Hematopoietic multipotent progenitor cell treated with erythropoietin and hydrocortisone succinate and interleukin-3 and kit ligand, for 17 days (in vitro differentiated cells): ENCODE results near the gene LZTS3.
A peak's percentile ranks its signal among the peaks of the same experiment; 100 is the strongest.
"Not testable (repeated sequence)": the region's sequence is repeated elsewhere in the genome, so short reads cannot be mapped to it uniquely, and the experiment has no call there.

Experiments used
- DNase-seq: peaks from one replicate; pipeline ENCODE4 v3.0.0-alpha.2; 2015; ENCODE audit warnings: low spot score

The LZTS3 gene

GRCh38 chr20:3172933-3173609, at the start of gene LZTS3:
Gene LZTS3, minus strand, starts transcription at chr20:3173549. Its CDS starts 6,386 bp downstream, at chr20:3167163.
- peak; percentile 52 for DNase-seq

GRCh38 chr20:3221398-3222226, 48.3 kb upstream of the LZTS3 start:
- DNase-seq, result no peak

DNA sequence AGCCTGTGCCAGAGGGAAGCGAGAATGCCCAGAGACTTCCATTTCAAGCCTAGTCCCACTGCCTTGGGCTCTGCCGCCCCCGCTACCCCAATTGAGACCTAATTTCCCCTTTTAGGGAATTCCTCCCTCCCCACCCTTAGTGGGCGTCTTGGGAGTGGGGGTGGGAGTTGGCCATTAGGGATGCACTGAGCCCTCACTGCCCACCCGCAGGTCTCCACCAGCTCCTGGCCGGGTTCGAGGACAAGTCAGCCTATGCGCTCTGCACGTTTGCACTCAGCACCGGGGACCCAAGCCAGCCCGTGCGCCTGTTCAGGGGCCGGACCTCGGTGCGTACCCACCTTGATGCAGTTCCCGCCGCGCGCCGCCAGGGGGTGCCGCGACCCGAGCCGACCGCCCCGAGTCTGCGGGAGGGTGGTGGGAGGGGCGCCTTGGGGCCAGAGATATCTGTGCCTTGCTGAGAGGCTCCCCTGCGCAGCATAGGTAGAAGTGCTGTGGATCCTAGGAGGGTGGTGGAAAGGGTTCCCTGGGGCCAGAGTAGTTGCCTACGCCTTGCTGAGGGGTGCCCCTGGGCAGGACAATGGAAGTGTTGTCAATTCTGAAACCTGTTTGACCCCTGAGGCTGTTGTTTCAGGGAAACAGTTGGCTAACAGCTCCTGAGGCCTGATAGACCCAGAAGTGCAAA, 45.1 kb upstream of the LZTS3 start:
- peak; percentile 49 for DNase-seq

- not testable (repeated sequence) for DNase-seq
Measured at GRCh38 chr20:3215359-3215917, 42.1 kb upstream of the LZTS3 start.

- DNase-seq, result no peak
Measured at GRCh38 chr20:3213226-3213625, 39.9 kb upstream of the LZTS3 start.

DNA sequence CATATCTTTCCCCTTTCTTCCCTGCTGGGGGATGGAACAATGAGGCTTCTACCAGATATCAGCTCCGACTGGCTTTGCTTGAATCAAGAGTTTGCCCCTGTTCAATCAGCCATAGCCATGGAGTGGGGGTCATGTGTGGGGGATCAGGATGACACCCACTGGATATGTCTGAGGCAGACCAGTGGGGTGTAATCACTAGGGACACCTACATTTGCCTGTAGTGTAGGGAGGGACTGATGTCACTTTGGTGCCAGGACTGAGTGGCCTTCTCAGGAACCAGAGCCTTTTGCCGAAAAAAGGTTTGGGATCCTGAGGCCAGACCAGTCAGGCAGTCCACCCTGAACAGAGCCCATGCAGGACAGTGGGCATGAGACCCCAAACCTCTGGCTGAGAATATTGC, 37.0 kb upstream of the LZTS3 start:
- no peak for DNase-seq

GRCh38 chr20:3209946-3210317, 36.6 kb upstream of the LZTS3 start:
- DNase-seq, result peak; percentile 10

- peak; percentile 33 for DNase-seq
Measured at GRCh38 chr20:3209257-3209945, 36.1 kb upstream of the LZTS3 start, which contains the start of gene ITPA. Gene ITPA, plus strand, starts transcription at chr20:3209498. Its CDS starts 54 bp downstream, at chr20:3209552.

GRCh38 chr20:3208786-3209256, 35.5 kb upstream of the LZTS3 start:
- no peak for DNase-seq

GRCh38 chr20:3204124-3204794, 30.9 kb upstream of the LZTS3 start, which contains the start of gene DDRGK1:
Gene DDRGK1, minus strand, starts transcription at chr20:3204682. Its CDS starts 55 bp downstream, at chr20:3204627.
- peak; percentile 92 for DNase-seq

DNA sequence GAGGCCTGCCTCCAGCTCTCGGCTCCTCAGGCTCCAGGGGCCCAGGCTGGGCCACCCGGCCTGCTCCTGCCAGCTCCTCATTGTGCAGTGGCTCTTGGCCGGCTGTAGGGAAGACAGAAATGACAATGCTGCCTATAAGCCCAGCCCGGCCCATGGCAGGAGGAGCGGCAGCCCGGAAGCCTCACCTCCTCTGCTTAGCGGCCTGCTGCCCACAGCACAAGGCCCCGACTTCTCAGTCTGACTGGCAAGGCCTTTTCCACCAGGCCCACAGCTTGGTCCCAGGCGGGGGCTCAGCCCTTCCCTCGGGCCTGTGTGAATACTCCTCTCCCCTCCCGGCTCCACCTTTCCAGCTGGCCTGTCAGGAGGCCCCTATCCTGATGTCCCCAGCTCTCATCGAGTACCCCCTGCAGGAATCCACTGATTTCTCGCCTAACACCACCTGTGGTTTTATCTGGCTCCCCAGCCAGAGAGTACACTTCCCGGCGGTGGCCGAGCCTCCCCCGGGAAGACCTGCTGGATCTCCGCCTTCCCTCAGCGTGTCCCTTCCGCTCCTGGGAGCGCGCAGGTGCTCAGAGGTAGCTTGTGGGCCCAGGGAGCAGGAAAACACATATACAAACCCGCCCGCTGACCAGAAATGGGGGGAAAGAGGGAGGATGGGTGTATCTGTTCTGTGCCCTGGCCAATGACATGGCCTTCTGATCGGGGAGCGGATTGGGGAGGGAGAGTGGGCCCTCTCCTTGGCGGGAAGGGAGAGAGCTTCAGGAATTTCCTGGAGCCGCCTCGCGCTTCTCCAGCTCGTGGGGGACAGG, 30.2 kb upstream of the LZTS3 start:
- DNase-seq, result no peak

DNA sequence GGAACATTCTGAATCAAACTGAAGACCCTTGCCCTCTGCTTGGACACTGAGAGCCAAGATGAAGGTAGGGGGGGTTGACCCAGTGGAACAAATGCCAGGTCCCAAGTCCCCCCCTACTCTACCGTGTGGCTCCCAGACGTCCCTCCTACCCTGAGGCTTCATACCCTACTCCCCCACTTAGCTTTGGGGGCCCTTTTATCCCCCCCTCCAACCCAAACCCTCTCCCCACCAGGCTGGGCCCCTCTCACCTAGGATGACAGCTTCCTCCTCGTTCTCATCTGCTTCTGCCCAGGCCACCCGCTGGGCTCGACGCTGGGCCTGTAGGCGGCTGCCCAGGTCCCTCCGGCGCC, 29.6 kb upstream of the LZTS3 start:
- DNase-seq, result no peak

DNA sequence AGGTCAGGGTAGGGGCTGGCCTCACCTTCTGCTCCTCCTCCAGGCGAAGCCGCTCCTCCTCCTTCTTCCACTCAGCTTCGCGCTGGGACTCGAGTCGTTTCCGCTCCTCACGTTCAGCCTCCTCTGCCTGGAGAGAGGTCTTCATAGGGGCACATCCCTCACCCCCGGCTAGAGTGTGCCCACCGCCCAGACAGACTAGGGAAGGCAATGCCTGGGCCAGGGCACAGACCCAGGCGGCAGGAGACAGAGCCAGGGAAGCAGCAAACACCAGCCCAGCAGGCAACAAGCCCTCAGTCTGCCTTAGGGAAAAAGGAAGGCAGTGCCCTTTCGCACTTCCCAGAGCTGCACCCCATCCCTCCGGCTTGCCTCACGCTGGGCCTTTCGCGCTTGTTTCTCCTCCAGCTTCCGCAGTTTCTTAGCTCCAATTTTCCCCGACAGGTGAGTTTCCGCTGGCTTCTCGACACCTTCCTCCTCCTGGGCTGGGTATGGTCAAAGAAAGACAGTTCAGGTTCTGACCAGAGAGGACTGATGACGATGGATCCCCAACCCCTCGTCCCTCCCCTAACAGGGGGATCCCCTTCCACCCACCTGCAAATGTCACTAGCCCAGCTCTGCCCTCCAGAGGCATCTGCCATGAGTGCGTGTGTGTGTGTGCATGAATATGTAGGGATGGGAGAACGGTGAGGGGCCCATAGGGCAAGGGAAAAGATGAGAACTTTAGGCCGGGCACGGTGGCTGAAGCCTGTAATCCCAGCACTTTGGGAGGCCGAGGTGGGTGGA, 26.8 kb upstream of the LZTS3 start:
- no peak for DNase-seq

DNA sequence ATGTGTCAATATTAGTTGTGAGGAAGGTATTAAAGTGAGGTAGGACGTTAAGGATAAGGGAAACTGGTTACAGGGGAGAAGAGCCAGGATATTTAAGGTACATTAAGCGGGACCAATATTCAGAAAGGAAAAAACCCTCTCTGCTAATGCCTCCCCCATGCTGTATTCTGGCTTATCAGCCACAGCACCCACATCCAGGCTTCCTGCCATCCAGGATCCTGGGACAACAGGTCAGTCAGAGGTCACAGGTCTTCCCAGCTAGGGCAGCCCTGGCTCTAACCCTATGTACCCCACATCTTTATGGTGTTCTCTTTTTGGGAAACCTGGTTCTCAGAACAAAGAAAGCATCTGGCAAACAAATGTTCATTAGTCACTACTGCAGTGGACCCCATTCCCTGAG, 25.9 kb upstream of the LZTS3 start:
- no peak for DNase-seq

DNA sequence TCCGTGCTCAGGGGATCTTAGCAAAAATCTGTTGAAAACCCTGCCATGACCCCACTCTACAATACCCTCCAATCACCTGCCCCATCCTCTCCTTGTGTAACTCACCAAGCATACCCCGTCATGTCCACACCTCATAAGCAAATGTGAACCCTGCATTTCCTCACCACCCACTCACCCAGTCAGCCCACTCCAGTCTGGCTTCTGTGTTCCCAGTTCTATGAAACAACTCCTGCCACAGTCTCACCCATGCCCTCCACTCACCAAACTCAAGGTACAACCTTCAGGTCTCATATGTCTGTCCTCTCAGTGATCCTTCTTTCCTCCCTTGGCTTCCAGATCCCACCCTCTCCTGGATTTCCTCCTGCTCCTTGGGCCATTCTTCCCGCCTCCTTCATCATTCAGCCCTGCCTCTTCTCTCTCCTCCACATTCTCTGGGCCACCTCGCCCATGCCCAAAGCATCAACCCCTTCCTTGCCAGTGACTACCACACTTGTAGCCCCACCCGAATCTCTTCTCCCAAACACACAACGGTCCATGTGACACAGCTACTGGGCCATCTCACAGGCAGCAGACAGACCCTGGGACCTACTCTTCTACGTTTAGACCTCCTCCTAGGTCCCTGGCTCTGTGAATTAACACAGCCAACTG, 22.4 kb upstream of the LZTS3 start:
- DNase-seq, result no peak

GRCh38 chr20:3194617-3195280, 21.4 kb upstream of the LZTS3 start:
- no peak for DNase-seq

- DNase-seq, result no peak
Measured at GRCh38 chr20:3193806-3194616, 20.7 kb upstream of the LZTS3 start.
